ENCODE results near the gene TMOD2.
"Not testable (repeated sequence)": the region's sequence is repeated elsewhere in the genome, so short reads cannot be mapped to it uniquely, and the experiment has no call there.

Gene TMOD2

DNA sequence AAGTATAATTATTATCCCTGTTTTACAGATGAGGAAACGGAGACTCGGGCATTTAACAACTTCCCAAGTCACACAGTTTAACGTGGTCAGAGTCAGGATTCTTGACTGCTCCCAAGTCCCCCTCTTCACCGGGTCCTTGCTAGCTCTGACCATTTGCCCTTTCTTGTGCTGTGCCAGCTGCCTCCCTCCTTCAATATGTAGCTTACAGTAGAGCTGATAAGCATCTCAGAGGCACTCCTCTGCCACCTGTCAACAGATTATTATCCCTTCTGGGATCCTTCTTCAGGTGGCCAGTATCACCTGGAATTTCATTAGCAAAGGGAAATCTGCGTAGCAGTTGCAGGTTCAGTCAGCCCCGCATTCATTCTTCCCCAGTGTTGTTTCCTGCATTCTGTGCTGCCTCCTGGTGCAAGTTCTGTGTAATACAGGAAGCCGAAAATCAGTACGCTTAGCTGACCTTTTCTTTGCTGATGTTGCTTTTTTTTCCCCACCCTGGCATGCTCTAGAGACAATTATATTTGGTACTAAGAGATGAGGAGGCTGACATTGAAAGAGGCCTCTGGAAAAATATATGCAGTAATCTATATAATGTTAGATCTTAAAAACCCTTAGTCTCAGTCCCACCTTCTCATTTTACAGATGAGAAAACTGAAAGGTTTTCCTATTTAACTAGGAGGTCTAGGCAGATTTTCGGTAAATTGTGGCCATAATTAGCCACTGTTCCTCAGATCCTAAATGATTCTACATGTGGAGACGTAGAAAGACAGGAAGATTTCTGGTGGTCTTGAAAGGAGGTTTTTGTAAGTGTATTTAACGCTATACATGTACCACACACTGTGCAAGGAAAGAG, 24.8 kb downstream of the TMOD2 start:
- peak; percentile 58 to 65 for DNase-seq

DNA sequence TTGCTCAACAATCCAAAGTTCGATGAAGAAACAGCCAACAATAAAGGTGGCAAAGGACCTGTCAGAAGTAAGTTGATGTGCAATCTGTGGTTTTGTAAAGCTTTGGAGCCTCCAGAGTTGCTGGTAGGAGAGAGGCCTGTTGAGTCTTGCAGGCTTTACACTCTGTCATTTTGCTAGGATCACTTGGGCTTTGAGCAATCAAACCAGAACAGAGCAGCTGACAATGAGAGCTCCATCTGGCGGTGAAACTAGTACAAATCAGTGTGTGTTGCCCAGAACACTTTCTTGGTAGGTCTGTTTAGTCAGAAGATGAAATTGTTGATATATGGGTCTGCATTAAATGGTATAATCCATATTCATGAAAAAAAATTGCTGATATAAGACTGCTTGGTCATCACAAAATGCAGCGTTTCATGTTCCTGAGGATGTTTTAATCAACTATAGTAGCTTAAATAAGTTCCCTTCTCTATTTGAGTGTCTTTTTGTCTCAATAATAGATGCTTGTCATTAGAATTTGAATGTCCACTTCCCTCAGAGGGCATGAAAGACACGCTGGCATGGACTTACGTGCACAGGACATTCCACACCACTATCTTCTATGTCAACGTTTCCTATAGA, 25.7 kb downstream of the TMOD2 start:
- peak; percentile 81 to 83 for DNase-seq

DNA sequence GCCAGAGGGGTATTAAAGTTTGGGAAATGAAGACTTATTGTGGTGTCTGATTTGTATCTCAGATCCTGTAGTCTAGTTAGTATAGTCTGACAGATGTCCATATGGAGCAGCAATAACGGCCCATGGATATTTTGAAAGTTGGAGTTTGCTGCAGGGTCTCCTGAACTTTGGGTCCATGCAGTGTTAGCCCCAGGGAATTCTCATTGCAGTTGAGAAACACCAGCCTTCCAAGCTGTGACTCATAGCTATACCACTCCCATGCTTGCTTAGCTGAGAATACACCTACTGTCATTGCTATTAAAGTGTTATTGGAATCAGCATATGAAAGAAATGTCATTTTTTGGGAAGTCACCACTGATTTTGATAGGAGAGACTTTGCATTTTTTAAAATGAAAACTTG, 29.2 kb downstream of the TMOD2 start:
- no peak for DNase-seq

DNA sequence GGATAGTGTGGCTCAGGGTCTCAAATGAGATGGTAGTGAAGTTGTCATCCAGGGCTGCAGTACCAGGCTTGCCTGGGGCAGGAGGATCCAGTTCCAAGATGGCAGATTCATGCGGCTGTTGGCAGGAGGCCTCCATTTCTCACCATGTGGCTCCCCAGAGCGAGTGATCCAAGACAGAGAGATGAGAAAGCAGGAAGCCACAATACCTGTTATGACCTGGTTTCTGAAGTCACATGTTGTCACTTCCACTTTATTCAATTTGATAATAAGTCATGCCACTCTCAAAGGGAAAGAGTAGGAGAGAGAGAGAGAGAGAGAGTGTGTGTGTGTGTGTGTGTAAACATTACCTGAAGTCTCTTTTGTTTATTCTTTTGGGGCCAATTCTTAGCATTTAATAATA, 30.1 kb downstream of the TMOD2 start:
- DNase-seq, result no peak

DNA sequence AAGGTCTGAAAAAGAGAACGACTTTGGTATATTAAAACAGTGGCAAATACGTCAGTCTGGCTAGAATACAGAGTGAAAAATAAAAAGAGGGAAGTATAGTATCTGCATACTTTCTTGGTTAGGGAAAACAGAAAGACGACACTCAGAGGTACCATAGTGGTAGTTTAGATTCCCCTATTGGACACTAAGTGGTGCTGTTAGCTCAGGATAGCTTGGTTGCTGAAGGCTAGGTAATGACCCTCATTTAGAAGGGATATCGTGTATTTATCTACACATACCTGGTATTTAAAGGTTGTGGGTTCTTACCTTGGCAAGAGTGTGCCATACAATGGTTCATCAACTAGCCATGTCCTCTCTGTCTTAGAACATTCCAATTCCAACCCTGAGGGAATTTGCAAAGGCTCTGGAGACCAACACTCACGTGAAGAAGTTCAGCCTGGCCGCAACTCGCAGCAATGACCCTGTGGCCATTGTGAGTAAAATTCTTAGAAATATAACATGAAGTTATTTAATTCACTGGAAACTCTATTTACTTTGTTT, 31.0 kb downstream of the TMOD2 start:
- peak in 1 of 2 experiments; percentile 4 for DNase-seq

DNA sequence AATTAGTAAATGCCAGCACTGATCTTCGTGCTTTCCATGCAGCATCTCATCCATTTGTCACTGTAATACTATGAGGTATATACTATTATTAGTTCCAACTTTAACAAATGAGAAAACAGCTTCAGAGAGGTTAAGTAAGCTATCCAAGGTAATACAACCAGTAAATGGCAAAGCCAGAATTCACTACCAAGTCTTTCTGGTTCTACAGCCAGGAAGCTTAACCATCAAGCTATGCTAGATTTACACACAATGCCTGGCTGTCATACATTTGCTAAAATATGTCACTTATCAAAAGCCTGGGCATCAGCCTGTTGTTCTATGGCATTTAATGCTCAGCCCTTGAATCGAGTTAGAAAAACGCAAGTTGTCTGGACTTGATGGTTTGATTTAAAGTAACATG, 32.6 kb downstream of the TMOD2 start:
- no peak for DNase-seq

DNA sequence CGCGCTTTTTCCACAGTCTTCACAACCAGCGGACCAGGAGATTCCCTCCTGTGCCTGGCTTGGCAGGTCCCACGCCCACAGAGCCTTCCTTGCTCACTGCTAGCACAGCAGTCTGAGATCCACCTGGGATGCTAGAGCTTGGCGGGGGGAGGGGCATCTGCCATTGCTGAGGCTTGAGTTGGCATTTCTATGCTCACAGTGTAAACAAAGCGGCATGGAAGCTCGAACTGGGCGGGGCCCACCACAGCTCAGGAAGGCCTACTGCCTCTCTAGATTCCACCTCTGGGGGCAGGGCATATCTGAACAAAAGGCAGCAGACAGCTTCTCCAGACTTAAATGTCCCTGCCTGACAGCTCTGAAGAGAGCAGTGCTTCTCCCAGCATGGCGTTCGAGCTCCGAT, 35.7 kb downstream of the TMOD2 start:
- not testable (repeated sequence) for DNase-seq

DNA sequence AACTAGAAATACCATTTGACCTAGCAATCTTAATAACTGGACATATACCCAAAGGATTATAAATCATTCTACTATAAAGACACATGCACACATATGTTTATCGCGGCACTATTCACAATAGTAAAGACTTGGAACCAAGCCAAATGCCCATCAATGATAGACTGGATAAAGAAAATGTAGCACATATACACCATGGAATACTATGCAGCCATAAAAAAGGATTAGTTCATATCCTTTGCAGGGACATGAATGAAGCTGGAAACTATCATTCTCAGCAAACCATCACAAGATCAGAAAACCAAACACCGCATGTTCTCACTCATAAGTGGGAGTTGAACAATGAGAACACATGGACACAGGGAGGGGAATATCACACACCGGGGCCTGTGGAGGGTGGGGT, 41.1 kb downstream of the TMOD2 start:
- not testable (repeated sequence) for DNase-seq

DNA sequence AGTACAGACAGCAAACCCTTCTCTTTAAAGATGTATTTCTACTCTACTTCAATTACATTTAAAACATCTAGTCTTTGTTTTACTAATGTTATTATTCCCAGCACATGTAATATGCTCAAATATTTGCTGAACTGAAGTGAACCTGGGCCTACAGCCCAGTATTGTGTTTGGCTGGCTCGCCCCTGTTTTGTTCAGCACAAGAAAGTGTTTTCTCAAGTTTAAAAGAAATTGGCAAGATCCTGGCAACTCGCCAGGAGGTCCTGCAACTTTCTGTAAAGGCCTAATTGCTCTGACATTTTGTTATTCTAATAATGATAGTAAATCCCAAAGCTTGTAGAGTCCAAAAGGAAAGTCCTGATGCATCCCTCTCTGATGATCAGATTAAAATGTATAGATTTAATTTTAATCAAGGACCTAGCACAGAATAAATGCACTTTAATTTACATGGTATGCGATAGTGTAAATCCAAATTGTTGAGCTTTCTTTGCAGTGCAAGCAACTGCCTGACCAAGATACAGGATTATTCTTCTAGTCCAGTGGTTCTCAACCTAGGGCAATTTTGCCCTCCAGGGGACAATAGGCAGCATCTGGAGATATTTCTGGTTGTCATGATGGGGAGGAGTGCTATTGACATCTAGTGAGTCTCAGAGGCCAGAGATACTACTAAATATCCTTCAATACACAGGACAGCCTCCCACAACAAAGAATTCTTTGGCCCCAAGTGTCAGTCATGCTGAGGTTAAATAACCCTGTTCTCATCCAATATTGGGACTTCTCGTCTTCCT, 42.3 kb downstream of the TMOD2 start:
- no peak for DNase-seq

DNA sequence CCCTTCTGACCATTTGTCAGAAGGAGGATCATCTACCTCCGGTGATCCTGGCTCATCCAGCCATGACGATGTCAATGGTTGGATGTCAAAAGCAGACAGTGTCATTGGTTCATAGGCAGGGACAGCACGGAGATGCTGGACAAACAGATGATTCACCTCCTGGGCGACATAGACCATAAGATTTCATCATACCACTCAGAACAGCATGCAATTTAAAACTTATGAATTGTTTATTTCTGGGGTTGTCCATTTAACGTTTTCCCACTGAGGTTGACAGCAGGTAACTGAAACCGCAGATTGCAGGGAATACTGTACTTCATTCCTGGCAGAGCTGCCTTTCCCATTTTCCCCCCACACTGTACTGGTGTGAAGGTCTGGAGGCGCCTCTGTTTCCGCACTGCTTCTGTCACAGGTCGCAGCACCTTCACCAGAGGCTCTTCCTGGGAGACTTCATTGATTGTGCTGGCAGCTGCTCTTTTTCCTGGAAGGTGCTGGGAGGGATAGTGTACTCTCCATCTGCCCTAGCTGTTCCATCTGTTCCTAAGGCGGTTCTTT, 45.5 kb downstream of the TMOD2 start:
- DNase-seq, result no peak

DNA sequence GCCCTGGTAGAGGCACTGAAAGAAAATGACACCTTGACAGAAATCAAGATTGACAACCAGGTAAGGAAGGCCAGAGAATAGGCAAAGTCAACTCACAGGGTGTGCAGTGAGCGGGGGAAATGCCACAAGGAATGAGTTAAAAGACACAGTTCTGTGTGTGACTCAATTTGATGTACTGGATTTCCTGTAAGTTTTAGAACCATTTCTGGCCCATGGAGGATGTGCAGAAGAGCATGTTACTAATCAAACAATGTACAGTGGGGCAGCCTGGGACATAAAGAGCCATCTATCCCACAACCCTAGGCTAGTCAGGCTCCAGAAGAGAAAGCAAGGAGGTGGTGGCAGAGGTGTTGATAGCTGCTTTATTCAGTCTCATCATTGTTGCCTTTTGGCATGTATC, 46.9 kb downstream of the TMOD2 start:
- no peak for DNase-seq

DNA sequence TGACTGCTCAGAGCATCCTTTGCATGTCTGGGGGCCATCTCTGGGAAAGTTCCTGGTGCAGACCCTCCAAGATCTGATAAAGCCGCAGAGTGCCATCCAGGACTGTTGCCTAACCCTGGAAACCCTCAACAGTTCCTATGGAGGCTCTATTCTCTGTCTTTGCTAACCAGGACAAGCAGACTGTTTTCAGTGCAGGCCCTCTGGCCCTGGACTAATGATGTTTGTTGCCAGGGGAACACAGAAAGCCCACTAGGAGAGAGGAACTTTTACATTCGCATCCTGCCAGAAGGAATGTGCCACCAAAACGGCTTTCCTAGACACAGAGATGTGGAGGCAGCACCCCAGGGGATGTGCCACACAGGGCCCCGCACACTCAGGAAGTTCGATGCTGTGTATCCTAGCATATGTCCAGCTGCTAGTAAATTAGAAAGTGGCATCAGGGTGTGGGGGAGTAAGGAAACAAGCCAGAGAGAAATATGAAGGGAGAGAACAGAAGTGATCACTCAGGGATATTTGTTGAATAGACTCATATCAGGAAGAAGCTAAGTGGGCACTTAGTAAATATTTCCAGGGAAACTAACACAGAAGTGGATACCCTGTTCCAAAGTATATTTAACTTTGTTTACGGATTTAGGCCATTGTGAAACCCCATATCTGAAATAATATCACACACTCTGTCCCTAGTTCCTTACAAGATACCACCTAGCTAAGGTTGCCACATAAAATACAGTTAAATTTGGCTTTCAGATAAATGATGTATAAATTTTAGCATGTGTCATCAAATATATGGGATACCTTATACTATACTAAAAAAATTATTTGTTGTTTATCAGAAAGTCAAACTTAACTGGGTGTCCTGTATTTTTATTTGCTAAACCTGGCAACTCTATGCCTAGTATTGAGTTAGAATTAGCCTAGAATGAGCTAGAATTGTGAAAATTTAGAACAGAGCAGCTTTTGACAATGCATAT, 48.2 kb downstream of the TMOD2 start:
- DNase-seq, result no peak

DNA sequence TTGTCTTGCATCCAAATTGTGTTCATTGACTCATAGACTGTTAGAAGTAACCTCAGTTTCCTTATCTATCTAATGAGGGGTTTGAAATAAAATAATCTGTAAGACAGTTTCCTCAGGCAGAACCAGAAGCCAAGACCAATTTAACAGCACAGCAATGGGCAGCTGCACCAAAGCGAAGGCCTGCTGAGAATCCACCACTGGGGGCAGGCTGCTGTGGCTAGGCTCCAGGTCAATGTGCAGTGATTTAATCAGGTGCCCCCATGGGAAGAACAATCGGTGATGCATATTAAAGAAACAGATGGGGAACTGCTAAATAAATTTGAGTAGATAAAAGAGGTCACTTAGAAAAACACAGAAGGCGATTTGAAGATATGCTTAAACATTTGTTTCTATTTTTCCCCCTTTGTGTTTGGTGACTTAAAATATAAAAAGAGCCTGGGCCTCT, 50.0 kb downstream of the TMOD2 start:
- DNase-seq, result no peak

DNA sequence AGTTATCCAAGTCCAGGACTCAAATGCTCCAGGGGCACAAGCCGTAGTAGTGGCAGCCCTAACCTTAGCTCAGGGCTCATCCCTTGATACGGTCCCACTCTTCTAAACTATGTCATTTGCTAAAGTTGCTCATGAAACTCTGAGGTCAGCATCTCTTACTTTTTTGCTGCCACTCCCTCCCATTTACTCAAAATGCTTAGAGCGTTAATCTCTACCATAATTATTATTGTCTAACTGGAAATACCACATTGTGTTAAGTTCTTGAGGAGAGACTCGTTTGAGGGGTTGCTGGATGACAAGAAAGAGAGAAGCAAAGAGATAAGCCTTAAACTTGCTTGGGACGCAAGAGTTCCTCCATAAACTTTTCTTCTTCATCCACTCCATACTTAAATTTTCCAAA, 51.2 kb downstream of the TMOD2 start:
- DNase-seq, result no peak

DNA sequence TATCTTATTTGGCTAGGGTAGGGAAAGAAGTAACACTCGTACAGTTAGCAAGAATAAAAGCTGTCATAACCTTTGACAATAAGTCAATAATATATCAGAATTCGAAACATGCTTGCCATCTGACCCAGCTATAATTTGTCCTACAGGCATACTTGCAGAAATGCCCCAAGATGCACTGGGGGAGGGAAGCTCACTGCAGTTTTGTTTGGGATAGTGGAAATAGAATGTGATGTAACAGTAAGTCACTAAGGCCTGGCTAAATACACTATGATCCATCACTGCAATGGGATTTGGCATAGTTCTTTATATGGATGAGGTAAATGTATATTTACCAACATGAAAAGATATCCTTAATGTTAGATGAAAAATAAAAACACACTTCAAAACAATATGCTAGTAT, 52.6 kb downstream of the TMOD2 start:
- no peak for DNase-seq

DNA sequence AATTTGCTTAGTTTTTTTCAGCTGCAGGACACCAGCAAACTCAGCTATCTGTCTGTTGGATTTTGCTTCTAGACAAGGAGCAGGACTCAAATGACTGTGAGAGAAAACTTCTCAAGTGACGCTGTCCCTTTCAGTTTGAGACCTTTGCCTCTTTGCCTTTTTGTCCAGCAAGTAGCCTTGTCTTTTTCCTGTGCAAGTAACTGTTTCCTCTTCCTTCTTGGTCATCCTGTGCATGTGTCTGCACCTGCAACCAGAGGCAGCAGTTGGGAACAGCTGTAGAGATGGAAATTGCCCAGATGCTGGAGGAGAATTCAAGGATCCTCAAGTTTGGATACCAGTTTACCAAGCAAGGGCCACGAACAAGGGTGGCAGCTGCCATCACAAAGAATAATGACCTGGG, 54.7 kb downstream of the TMOD2 start:
- DNase-seq, result no peak

DNA sequence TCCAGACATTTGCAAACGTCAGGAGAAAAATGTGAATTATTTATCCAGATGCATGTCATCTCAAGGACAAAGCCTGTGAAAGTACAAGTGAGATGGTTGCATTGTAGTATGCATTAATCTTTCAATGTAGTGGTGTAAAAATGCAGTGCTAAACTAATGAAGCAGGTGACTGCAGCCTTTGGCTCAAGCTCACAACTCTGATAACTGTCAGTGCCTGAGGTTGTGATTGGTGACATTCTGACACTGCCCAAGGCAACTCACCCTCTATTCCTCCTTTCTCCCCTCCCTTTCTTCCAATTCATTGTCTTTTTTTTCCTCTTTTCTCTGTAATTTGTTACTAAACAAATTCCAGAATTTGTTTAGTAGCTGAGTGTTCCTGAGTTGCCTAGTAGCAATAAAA, 58.1 kb downstream of the TMOD2 start:
- no peak for DNase-seq

DNA sequence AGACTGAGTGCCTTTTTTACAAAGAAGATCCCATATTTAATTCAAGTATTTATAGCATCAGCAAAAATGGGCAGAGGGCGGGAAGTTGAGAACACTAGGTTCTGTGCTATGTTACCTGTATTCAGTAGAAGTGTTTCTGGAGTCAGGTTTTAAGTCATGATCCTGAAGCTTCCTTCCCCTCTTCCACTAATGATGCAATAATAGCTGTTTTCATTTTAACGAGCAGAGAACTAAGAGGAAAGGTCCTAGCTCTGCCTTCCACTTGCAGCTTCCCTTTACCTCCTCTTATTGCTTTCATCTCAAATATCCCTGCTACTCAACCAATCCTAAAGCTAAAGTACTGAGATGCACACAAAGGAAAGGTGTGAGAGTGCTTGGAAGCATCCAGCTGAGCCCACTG, 61.2 kb downstream of the TMOD2 start:
- DNase-seq, result no peak

DNA sequence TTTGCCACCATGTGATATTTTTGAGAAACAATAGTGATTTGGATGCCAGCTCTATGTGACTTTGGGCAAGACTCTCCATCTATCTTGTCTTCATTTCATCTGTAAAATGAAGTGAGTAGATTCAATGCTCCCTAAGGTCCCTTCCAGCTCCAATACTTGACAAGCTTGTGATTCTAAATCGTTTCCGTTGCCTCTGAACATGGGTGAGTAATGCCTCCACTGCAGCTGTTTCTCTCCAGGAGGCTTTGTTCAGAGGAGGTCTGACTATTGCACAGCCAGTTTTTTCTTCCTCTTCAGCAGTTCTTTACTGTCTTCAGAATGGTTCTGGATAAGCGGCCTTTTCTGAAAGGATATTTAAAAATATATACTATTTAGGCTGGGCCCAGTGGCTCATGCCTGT, 63.2 kb downstream of the TMOD2 start:
- DNase-seq, result no peak

DNA sequence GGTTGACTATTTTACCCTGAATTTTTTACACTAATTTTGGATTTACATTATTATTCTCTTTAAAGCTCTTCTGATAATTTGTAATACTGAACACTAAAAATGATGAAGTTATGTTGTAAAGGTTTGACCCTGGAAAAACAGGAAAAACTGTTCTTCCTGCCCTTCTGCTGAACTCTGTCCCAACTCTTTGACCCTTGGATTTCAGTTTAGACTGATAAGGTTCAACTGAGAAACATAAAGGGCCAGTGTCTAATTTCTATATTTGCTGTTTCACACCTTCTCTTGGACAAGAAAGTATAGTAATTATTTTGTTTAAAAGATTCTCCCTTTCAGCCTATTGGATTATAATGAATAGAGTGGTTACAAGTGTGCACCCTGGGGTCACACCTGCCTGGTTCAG, 65.2 kb downstream of the TMOD2 start:
- DNase-seq, result no peak

DNA sequence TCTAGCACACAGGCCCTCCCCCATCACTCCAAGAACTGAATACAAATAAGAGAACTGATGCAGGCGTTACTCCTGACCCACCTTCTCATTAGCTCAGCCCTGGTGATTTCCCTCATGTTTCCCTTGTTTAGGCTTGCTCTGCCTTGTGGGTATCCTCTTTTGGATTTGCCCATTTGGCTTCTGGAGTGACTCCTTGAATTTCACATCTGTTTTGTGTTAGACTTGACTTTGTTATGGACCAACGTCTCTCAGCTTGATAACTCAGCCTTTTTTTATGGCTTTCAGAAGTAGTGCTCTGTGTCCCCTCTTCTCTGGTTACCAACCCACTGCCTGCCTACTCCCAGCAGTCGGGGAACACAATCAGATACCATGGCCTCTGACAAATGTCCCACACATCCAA, 66.8 kb downstream of the TMOD2 start:
- no peak for DNase-seq

DNA sequence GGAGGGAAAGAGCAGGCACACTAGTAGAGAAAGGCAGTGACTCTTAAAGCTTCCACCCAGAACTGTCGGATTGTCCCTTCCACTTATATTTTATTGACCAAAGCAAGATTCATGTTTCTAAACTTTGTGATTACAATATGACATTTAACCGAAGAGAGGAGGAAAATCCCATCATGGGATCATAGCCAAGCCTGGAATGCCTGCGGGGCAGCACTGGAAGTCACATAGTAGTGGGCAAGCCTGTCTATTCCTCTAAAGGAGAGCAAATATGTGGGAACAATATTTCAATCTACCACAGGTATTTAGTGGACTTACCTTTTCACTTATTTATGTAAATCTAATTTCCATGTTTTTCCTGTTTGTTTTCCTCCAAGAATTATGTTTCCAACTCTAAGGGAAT, 74.3 kb downstream of the TMOD2 start:
- DNase-seq, result no peak
